BLaER1 (cell line): ENCODE results near the gene FABP7.

Source experiments
- H3K27ac ChIP-seq: shearing (Covaris generic); formaldehyde crosslinking; 2 replicates; pipeline ENCODE4 v1.8.1; 2022
- H3K27me3 ChIP-seq: shearing (Covaris generic); formaldehyde crosslinking; 2 replicates; pipeline ENCODE4 v1.8.1; 2022
- H3K36me3 ChIP-seq: shearing (Covaris generic); formaldehyde crosslinking; 2 replicates; pipeline ENCODE4 v1.8.1; 2022
- H3K4me1 ChIP-seq: shearing (Covaris generic); formaldehyde crosslinking; 2 replicates; pipeline ENCODE4 v1.8.1; 2022
- H3K4me2 ChIP-seq: shearing (Covaris generic); formaldehyde crosslinking; 2 replicates; pipeline ENCODE4 v1.8.1; 2022
- H3K4me3 ChIP-seq: shearing (Covaris generic); formaldehyde crosslinking; 2 replicates; pipeline ENCODE4 v1.8.1; 2022
- H3K9ac ChIP-seq: shearing (Covaris generic); formaldehyde crosslinking; 2 replicates; pipeline ENCODE4 v1.8.1; 2022
- H3K9me3 ChIP-seq: shearing (Covaris generic); formaldehyde crosslinking; 2 replicates; pipeline ENCODE4 v1.8.1; 2022
- H4K20me1 ChIP-seq: shearing (Covaris generic); formaldehyde crosslinking; 2 replicates; pipeline ENCODE4 v1.8.1; 2022
- Cebpa-rat ChIP-seq: shearing (Covaris generic); IDR thresholded peaks from 2 replicates; pipeline ENCODE4 v1.8.1; 2022

FABP7 gene

GRCh38 chr6:122832459-122832858 lies 52.9 kb downstream of the FABP7 start:
- Histone ChIP-seq H3K9me3 (no peaks in the 10 kb centered on the region), H3K36me3 (no peaks in the 10 kb centered on the region), H3K27me3 (no peaks in the 10 kb centered on the region), H3K9ac (no peak overlapping the region), H3K4me3 (no peak overlapping the region), H3K4me1 (no peaks in the 10 kb centered on the region), H3K27ac (no peak overlapping the region), H3K4me2 (no peak overlapping the region), H4K20me1 (no peaks in the 10 kb centered on the region)
- no peak for TF ChIP-seq Cebpa-rat

GRCh38 chr6:122833021-122833491 lies 53.5 kb downstream of the FABP7 start:
- Histone ChIP-seq H3K36me3 (no peaks in the 10 kb centered on the region), H3K4me3 (no peak overlapping the region), H3K4me2 (no peak overlapping the region), H3K27ac (no peak overlapping the region), H3K9ac (no peak overlapping the region), H3K9me3 (no peaks in the 10 kb centered on the region), H3K4me1 (no peaks in the 10 kb centered on the region), H3K27me3 (no peaks in the 10 kb centered on the region), H4K20me1 (no peaks in the 10 kb centered on the region)
- no peak for TF ChIP-seq Cebpa-rat
